ENCODE results near the gene SVOPL. TPM values are rescaled to one million over a fixed set of nuclear protein-coding genes. Genes with fewer than 3 reads are reported as not detected.

Gene SVOPL
- total RNA-seq, 1 experiment from 2014 or later, result not detected

DNA sequence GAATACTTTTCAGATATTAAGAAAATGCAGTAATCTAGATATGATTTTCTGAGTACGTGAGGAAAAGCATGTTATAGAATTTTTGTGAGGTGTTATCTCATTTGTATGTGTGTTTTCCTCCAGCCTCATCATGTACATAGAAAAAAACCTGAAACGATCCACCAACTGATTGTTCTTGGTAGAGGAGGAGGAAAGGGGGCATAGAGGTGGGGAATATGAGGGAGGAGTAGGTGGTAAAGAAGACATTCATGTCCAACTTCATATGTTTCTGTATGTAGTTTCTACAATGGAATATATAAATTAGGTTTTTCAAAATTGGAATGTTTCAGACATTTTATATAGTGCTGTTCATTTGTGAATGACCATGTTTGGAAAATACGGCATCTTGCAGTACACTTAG is 131.7 kb downstream of the SVOPL start:
- Histone ChIP-seq H3K4me3 (replicated peaks in 1 of 2; ENCODE audit: low read depth in 1 of 2, low read length in 2 of 2) (no peak overlapping the region), H4K20me1 (ENCODE audit: insufficient read depth) (no peaks in the 10 kb centered on the region), H3K9me2 (ENCODE audit: insufficient read depth) (no peaks in the 10 kb centered on the region), H3K9ac (ENCODE audit: low read length) (no peak overlapping the region), H3K79me2 (ENCODE audit: insufficient read depth, low read length) (no peaks in the 10 kb centered on the region), H3K9me3 (ENCODE audit: control insufficient read depth in 1 of 2, insufficient read depth in 1 of 2, low read depth in 1 of 2, low read length in 2 of 2) (peaks cover 7 to 9% of the 10 kb centered on the region in 2 experiments; a peak in 3 of 4 replicates), H2AFZ (ENCODE audit: low read depth, low read length, poor library complexity, severe bottlenecking) (no peak overlapping the region), H3K27me3 (ENCODE audit: insufficient read depth, low read length) (no peaks in the 10 kb centered on the region), H3K4me1 (ENCODE audit: control insufficient read depth in 1 of 2, insufficient read depth in 2 of 2, low read length in 2 of 2) (no peaks in the 10 kb centered on the region), H3K4me2 (ENCODE audit: low read length) (no peak overlapping the region), H3K27ac (ENCODE audit: low read depth, low read length) (no peak overlapping the region), H3K36me3 (ENCODE audit: control insufficient read depth in 1 of 2, insufficient read depth in 2 of 2, low read length in 2 of 2) (peaks cover 0 to 4% of the 10 kb centered on the region in 2 experiments; a peak in 1 of 4 replicates)
- intact Hi-C loops (cut with micrococcal nuclease), result no loop called here
- POLR2A ChIA-PET, result no interaction called here
- DNase-seq (ENCODE audit: low read depth, low spot score) (no peak), ATAC-seq (no peak)
- TF ChIP-seq JUND (IDR thresholded peaks at IDR 0.05) (no peak), SRF (IDR thresholded peaks at IDR 0.05; ENCODE audit: low read depth) (no peak), SP1 (IDR thresholded peaks at IDR 0.05; ENCODE audit: low read depth) (no peak), ATF3 (IDR thresholded peaks at IDR 0.05) (no peak), YY1 (IDR thresholded peaks at IDR 0.05; ENCODE audit: extremely low read depth, insufficient replicate concordance, low read depth, low read length) (no peak), ZBTB33 (IDR thresholded peaks at IDR 0.05; ENCODE audit: extremely low read depth, insufficient replicate concordance, low read length) (no peak), EZH2 (IDR thresholded peaks at IDR 0.05) (no peak), RAD21 (IDR thresholded peaks at IDR 0.05; ENCODE audit: low read depth) (no peak), ZFX (IDR thresholded peaks at IDR 0.05) (no peak), EZH2phosphoT487 (IDR thresholded peaks at IDR 0.05; ENCODE audit: borderline replicate concordance) (no peak), ELF1 (IDR thresholded peaks at IDR 0.05; ENCODE audit: borderline replicate concordance, low read depth) (no peak), TCF7L2 (IDR thresholded peaks at IDR 0.05; ENCODE audit: borderline replicate concordance, extremely low read depth, insufficient read depth, insufficient read length) (no peak), POLR2A (IDR thresholded peaks at IDR 0.05; ENCODE audit: borderline replicate concordance, extremely low read depth, insufficient read depth, insufficient read length) (no peak), POLR2AphosphoS5 (IDR thresholded peaks at IDR 0.05; ENCODE audit: low read depth, low read length) (no peak)
- TF ChIP-seq, protein P1, sequence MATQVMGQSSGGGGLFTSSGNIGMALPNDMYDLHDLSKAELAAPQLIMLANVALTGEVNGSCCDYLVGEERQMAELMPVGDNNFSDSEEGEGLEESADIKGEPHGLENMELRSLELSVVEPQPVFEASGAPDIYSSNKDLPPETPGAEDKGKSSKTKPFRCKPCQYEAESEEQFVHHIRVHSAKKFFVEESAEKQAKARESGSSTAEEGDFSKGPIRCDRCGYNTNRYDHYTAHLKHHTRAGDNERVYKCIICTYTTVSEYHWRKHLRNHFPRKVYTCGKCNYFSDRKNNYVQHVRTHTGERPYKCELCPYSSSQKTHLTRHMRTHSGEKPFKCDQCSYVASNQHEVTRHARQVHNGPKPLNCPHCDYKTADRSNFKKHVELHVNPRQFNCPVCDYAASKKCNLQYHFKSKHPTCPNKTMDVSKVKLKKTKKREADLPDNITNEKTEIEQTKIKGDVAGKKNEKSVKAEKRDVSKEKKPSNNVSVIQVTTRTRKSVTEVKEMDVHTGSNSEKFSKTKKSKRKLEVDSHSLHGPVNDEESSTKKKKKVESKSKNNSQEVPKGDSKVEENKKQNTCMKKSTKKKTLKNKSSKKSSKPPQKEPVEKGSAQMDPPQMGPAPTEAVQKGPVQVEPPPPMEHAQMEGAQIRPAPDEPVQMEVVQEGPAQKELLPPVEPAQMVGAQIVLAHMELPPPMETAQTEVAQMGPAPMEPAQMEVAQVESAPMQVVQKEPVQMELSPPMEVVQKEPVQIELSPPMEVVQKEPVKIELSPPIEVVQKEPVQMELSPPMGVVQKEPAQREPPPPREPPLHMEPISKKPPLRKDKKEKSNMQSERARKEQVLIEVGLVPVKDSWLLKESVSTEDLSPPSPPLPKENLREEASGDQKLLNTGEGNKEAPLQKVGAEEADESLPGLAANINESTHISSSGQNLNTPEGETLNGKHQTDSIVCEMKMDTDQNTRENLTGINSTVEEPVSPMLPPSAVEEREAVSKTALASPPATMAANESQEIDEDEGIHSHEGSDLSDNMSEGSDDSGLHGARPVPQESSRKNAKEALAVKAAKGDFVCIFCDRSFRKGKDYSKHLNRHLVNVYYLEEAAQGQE (IDR thresholded peaks at IDR 0.05; ENCODE audit: low read depth), result no peak
- TF ChIP-seq, protein P2, sequence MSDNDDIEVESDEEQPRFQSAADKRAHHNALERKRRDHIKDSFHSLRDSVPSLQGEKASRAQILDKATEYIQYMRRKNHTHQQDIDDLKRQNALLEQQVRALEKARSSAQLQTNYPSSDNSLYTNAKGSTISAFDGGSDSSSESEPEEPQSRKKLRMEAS (IDR thresholded peaks at IDR 0.05), result no peak
- TF ChIP-seq, protein P3, sequence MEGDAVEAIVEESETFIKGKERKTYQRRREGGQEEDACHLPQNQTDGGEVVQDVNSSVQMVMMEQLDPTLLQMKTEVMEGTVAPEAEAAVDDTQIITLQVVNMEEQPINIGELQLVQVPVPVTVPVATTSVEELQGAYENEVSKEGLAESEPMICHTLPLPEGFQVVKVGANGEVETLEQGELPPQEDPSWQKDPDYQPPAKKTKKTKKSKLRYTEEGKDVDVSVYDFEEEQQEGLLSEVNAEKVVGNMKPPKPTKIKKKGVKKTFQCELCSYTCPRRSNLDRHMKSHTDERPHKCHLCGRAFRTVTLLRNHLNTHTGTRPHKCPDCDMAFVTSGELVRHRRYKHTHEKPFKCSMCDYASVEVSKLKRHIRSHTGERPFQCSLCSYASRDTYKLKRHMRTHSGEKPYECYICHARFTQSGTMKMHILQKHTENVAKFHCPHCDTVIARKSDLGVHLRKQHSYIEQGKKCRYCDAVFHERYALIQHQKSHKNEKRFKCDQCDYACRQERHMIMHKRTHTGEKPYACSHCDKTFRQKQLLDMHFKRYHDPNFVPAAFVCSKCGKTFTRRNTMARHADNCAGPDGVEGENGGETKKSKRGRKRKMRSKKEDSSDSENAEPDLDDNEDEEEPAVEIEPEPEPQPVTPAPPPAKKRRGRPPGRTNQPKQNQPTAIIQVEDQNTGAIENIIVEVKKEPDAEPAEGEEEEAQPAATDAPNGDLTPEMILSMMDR (IDR thresholded peaks at IDR 0.05 in 2 of 3, conservative IDR thresholded peaks at IDR 0.05 in 1 of 3; ENCODE audit: borderline replicate concordance in 1 of 3, insufficient read depth in 1 of 3, low read depth in 2 of 3, low read length in 2 of 3), result no peak
- CTCF ChIA-PET, result no interaction called here
- BruUV-seq (replicated peaks), result no TSS peak
- RAD21 ChIA-PET (ENCODE audit: low non-redundant PET in 1 of 2, low total read pairs in 2 of 2, uncharacterized antibody in 2 of 2, unreplicated experiment in 2 of 2), result interaction anchor here in 1 of 2 experiments (0.6 kb wide), 1 partner anchor 228 kb away, joined by 7 read pairs; no protein-coding TSS in a partner anchor

All from HCT116 (cell line).